Nephron progenitor cell (in vitro differentiated cells): ENCODE results near the gene L1CAM.

Experiments
- DNase-seq: peaks from one replicate; pipeline ENCODE4 v3.0.0; 2021
- H3K27ac Mint-ChIP-seq: 2 replicates; pipeline ENCODE4 v1.8.0; 2021; ENCODE audit warnings: mild to moderate bottlenecking, moderate library complexity, mixed read lengths
- H3K27me3 Mint-ChIP-seq: 2 replicates; pipeline ENCODE4 v1.8.0; 2021; ENCODE audit warnings: mild to moderate bottlenecking, low read depth, mixed read lengths; ENCODE audit not compliant: poor library complexity
- H3K36me3 Mint-ChIP-seq: 2 replicates; pipeline ENCODE4 v1.8.0; 2021; ENCODE audit warnings: low read depth, mixed read lengths
- H3K4me1 Mint-ChIP-seq: 2 replicates; pipeline ENCODE4 v1.8.0; 2021; ENCODE audit warnings: mixed read lengths
- H3K4me3 Mint-ChIP-seq: 2 replicates; pipeline ENCODE4 v1.8.0; 2021; ENCODE audit warnings: mild to moderate bottlenecking, moderate library complexity, mixed read lengths
- H3K9me3 Mint-ChIP-seq: 2 replicates; pipeline ENCODE4 v1.8.0; 2021; ENCODE audit warnings: mild to moderate bottlenecking, moderate library complexity, mixed read lengths
- CTCF ChIP-seq: fragments of 200-600 bp; sonication (generic); IDR thresholded peaks from 2 replicates; pipeline ENCODE4 v1.5.0; 2021; ENCODE audit warnings: antibody characterized with exemption

The L1CAM gene

GRCh38 chrX:153863251-153863991 is 22.6 kb downstream of the L1CAM start:
- DNase-seq = no peak
- no peak for TF ChIP-seq CTCF
- Mint-ChIP-seq H3K4me3 (no peak overlapping the region), H3K36me3 (peaks cover 7% of the 10 kb centered on the region), H3K4me1 (peaks cover 4% of the 10 kb centered on the region), H3K9me3 (peaks cover 55% of the 10 kb centered on the region), H3K27ac (no peak overlapping the region), H3K27me3 (peaks cover 3% of the 10 kb centered on the region)

GRCh38 chrX:153862369-153863250 is 23.4 kb downstream of the L1CAM start:
- H3K4me1 Mint-ChIP-seq = peaks cover 4% of the 10 kb centered on the region
- no peak for DNase-seq
- H3K36me3 Mint-ChIP-seq = peaks cover 7% of the 10 kb centered on the region
- peaks cover 61% of the 10 kb centered on the region for H3K9me3 Mint-ChIP-seq
- no peak overlapping the region for H3K4me3 Mint-ChIP-seq
- TF ChIP-seq CTCF = no peak
- no peak overlapping the region for H3K27ac Mint-ChIP-seq
- peaks cover 6% of the 10 kb centered on the region for H3K27me3 Mint-ChIP-seq

DNA sequence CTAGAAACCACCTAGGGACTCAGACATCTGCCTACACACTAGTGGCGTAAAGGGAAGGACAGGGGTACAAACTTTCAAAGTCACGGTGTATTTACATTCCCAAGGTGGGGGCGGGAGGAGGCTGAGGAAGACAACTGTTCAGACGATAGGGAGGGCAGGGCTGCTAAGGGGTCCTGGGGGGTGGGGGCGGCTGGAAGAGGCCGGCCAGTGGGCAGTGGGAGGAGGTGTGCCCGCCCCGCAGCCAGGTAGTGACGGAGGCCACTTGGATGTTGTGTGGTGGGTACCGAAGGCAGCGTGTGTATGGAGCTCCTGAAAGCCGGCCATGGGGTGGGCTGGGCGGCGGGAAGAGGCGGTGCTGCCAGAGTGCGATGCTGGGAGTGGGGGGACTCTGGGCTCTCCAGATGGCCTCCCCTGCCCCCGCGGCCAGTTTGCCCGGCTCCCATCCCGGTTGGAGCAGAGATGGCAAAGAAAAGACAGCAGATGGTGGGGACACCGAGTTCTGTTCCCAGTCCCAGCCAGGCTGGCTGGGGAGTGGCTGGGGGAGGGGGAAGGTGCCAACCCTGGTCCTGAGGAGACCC is 24.2 kb downstream of the L1CAM start:
- no peak overlapping the region for H3K27ac Mint-ChIP-seq
- H3K9me3 Mint-ChIP-seq = peaks cover 65% of the 10 kb centered on the region
- DNase-seq = no peak
- H3K27me3 Mint-ChIP-seq = peaks cover 6% of the 10 kb centered on the region
- peaks cover 4% of the 10 kb centered on the region for H3K4me1 Mint-ChIP-seq
- TF ChIP-seq CTCF = no peak
- H3K36me3 Mint-ChIP-seq = peaks cover 7% of the 10 kb centered on the region
- no peak overlapping the region for H3K4me3 Mint-ChIP-seq

DNA sequence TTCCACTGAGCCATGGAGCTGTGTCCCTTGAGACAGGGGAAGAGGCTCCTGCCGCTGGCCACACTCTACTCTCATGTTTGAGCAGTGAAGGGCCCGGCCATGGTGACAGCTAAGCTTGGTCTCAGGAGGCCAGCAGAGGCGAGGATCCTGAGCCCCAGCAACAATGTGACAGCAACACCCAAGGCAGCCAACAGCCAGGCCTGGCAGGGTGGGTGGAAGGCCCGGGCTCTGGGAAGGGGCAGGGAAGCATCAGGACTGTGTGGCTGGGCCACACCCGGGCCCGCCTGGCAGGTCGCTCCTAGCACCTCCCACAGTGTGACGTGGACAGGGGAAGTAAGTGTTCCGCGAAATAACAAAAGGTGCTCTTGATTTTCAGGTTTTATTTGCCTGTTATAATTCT is 24.8 kb downstream of the L1CAM start:
- no peak for TF ChIP-seq CTCF
- DNase-seq = no peak
- Mint-ChIP-seq H3K4me1 (peaks cover 4% of the 10 kb centered on the region), H3K27ac (no peak overlapping the region), H3K9me3 (peaks cover 65% of the 10 kb centered on the region), H3K27me3 (peaks cover 6% of the 10 kb centered on the region), H3K36me3 (peaks cover 7% of the 10 kb centered on the region), H3K4me3 (no peak overlapping the region)

- H3K27me3 Mint-ChIP-seq = peaks cover 6% of the 10 kb centered on the region
- no peak overlapping the region for H3K27ac Mint-ChIP-seq
- H3K4me1 Mint-ChIP-seq = peaks cover 4% of the 10 kb centered on the region
- H3K9me3 Mint-ChIP-seq = peaks cover 74% of the 10 kb centered on the region
- DNase-seq = no peak
- no peaks in the 10 kb centered on the region for H3K36me3 Mint-ChIP-seq
- no peak overlapping the region for H3K4me3 Mint-ChIP-seq
- TF ChIP-seq CTCF = no peak
Observed at GRCh38 chrX:153857348-153857903, 28.5 kb downstream of the L1CAM start.
